HEK293 (cell line): Measurements from ENCODE around the gene ST3GAL5.
A peak's percentile ranks its signal among the peaks of the same experiment; 100 is the strongest.

Source experiments
- KLF1 ChIP-seq: fragments of 450-650 bp; formaldehyde crosslinking; IDR thresholded peaks from 2 replicates; pipeline ENCODE4 v1.5.1; 2016; ENCODE audit warnings: missing biosample characterization, missing genetic modification characterization
- OSR2 ChIP-seq: fragments of 450-650 bp; formaldehyde crosslinking; IDR thresholded peaks from 2 replicates; pipeline ENCODE4 v1.5.1; 2016; ENCODE audit warnings: missing biosample characterization, missing genetic modification characterization
- ZBTB20 ChIP-seq: fragments of 450-650 bp; formaldehyde crosslinking; IDR thresholded peaks from 2 replicates; pipeline ENCODE4 v1.5.1; 2016; ENCODE audit warnings: missing biosample characterization, missing genetic modification characterization
- ZBTB21 ChIP-seq: fragments of 450-650 bp; formaldehyde crosslinking; IDR thresholded peaks from 2 replicates; pipeline ENCODE4 v1.5.1; 2017; ENCODE audit warnings: missing biosample characterization, missing genetic modification characterization
- ZIC2 ChIP-seq: fragments of 450-650 bp; formaldehyde crosslinking; IDR thresholded peaks from 2 replicates; pipeline ENCODE4 v1.5.1; 2016; ENCODE audit warnings: missing biosample characterization, missing genetic modification characterization
- ZNF174 ChIP-seq: fragments of 450-650 bp; formaldehyde crosslinking; IDR thresholded peaks from 2 replicates; pipeline ENCODE4 v1.5.0; 2017; ENCODE audit warnings: missing biosample characterization, mild to moderate bottlenecking, missing genetic modification characterization
- ZNF2 ChIP-seq: fragments of 450-650 bp; formaldehyde crosslinking; IDR thresholded peaks from 2 replicates; pipeline ENCODE4 v1.5.1; 2016; ENCODE audit warnings: missing biosample characterization, missing genetic modification characterization
- ZNF221 ChIP-seq: fragments of 450-650 bp; formaldehyde crosslinking; IDR thresholded peaks from 2 replicates; pipeline ENCODE4 v1.5.1; 2017; ENCODE audit warnings: missing biosample characterization, missing genetic modification characterization, borderline replicate concordance
- ZNF292 ChIP-seq: fragments of 450-650 bp; formaldehyde crosslinking; IDR thresholded peaks from 2 replicates; pipeline ENCODE4 v1.5.1; 2016; ENCODE audit warnings: low read depth, missing biosample characterization, missing genetic modification characterization, borderline replicate concordance
- ZNF302 ChIP-seq: fragments of 450-650 bp; formaldehyde crosslinking; IDR thresholded peaks from 2 replicates; pipeline ENCODE4 v1.5.1; 2016; ENCODE audit warnings: missing biosample characterization, missing genetic modification characterization, low read depth
- ZNF311 ChIP-seq: fragments of 450-650 bp; formaldehyde crosslinking; IDR thresholded peaks from 2 replicates; pipeline ENCODE4 v1.5.1; 2017; ENCODE audit warnings: missing biosample characterization, missing genetic modification characterization, borderline replicate concordance
- ZNF335 ChIP-seq: fragments of 450-650 bp; formaldehyde crosslinking; conservative IDR thresholded peaks from 2 replicates; pipeline ENCODE4 v1.5.1; 2016; ENCODE audit warnings: missing biosample characterization, missing genetic modification characterization
- ZNF350 ChIP-seq: fragments of 450-650 bp; formaldehyde crosslinking; IDR thresholded peaks from 2 replicates; pipeline ENCODE4 v1.5.0; 2017; ENCODE audit warnings: missing biosample characterization, mild to moderate bottlenecking, missing genetic modification characterization
- ZNF391 ChIP-seq: fragments of 450-650 bp; formaldehyde crosslinking; IDR thresholded peaks from 2 replicates; pipeline ENCODE4 v1.5.1; 2016; ENCODE audit warnings: low read depth, missing biosample characterization, missing genetic modification characterization, borderline replicate concordance
- ZNF416 ChIP-seq: fragments of 450-650 bp; formaldehyde crosslinking; IDR thresholded peaks from 2 replicates; pipeline ENCODE4 v1.5.1; 2016; ENCODE audit warnings: missing biosample characterization, missing genetic modification characterization
- ZNF473 ChIP-seq: fragments of 450-650 bp; formaldehyde crosslinking; IDR thresholded peaks from 2 replicates; pipeline ENCODE4 v1.5.1; 2017; ENCODE audit warnings: missing biosample characterization, missing genetic modification characterization
- ZNF529 ChIP-seq: fragments of 450-650 bp; formaldehyde crosslinking; IDR thresholded peaks from 2 replicates; pipeline ENCODE4 v1.5.1; 2017; ENCODE audit warnings: missing genetic modification characterization, missing biosample characterization; ENCODE audit not compliant: insufficient replicate concordance
- ZNF530 ChIP-seq: fragments of 450-650 bp; formaldehyde crosslinking; IDR thresholded peaks from 2 replicates; pipeline ENCODE4 v1.5.1; 2016; ENCODE audit warnings: low read depth, missing biosample characterization, missing genetic modification characterization
- ZNF558 ChIP-seq: fragments of 450-650 bp; formaldehyde crosslinking; IDR thresholded peaks from 2 replicates; pipeline ENCODE4 v1.5.1; 2016; ENCODE audit warnings: missing biosample characterization, missing genetic modification characterization
- ZNF571 ChIP-seq: fragments of 450-650 bp; formaldehyde crosslinking; IDR thresholded peaks from 2 replicates; pipeline ENCODE4 v1.5.0; 2017; ENCODE audit warnings: missing biosample characterization, missing genetic modification characterization
- ZNF623 ChIP-seq: fragments of 450-650 bp; formaldehyde crosslinking; IDR thresholded peaks from 2 replicates; pipeline ENCODE4 v1.5.1; 2016; ENCODE audit warnings: missing biosample characterization, missing genetic modification characterization
- ZNF670 ChIP-seq: fragments of 450-650 bp; formaldehyde crosslinking; IDR thresholded peaks from 2 replicates; pipeline ENCODE4 v1.5.1; 2016; ENCODE audit warnings: missing biosample characterization, missing genetic modification characterization, low read depth
- ZNF701 ChIP-seq: fragments of 450-650 bp; formaldehyde crosslinking; IDR thresholded peaks from 2 replicates; pipeline ENCODE4 v1.5.1; 2016; ENCODE audit warnings: missing biosample characterization, missing genetic modification characterization
- ZNF76 ChIP-seq: fragments of 450-650 bp; formaldehyde crosslinking; IDR thresholded peaks from 2 replicates; pipeline ENCODE4; 2016; ENCODE audit warnings: low read depth, missing biosample characterization, missing genetic modification characterization, borderline replicate concordance
- ZNF777 ChIP-seq: fragments of 450-650 bp; formaldehyde crosslinking; IDR thresholded peaks from 2 replicates; pipeline ENCODE4 v1.5.1; 2017; ENCODE audit warnings: missing biosample characterization, missing genetic modification characterization, borderline replicate concordance
- ZNF785 ChIP-seq: fragments of 450-650 bp; formaldehyde crosslinking; IDR thresholded peaks from 2 replicates; pipeline ENCODE4 v1.5.1; 2016; ENCODE audit warnings: missing biosample characterization, missing genetic modification characterization
- ZNF791 ChIP-seq: fragments of 450-650 bp; formaldehyde crosslinking; IDR thresholded peaks from 2 replicates; pipeline ENCODE4 v1.5.1; 2016; ENCODE audit warnings: missing biosample characterization, missing genetic modification characterization
- ZNF837 ChIP-seq: fragments of 450-650 bp; formaldehyde crosslinking; IDR thresholded peaks from 2 replicates; pipeline ENCODE4 v1.5.1; 2016; ENCODE audit warnings: missing biosample characterization, missing genetic modification characterization
- ZNF843 ChIP-seq: fragments of 450-650 bp; formaldehyde crosslinking; IDR thresholded peaks from 2 replicates; pipeline ENCODE4 v1.5.1; 2016; ENCODE audit warnings: missing biosample characterization, missing genetic modification characterization
- ZSCAN23 ChIP-seq: fragments of 450-650 bp; formaldehyde crosslinking; IDR thresholded peaks from 2 replicates; pipeline ENCODE4 v1.5.1; 2016; ENCODE audit warnings: missing biosample characterization, missing genetic modification characterization
- TF ChIP-seq, protein P1 (sequence below): fragments of 450-650 bp; formaldehyde crosslinking; IDR thresholded peaks from 2 replicates; pipeline ENCODE4 v1.5.1; 2016; ENCODE audit warnings: missing biosample characterization, missing genetic modification characterization
- TF ChIP-seq, protein P2 (sequence below): fragments of 450-650 bp; formaldehyde crosslinking; IDR thresholded peaks from 2 replicates; pipeline ENCODE4 v1.5.1; 2017; ENCODE audit warnings: missing biosample characterization, missing genetic modification characterization
- TF ChIP-seq, protein P3 (sequence below): fragments of 450-650 bp; formaldehyde crosslinking; IDR thresholded peaks from 2 replicates; pipeline ENCODE4 v1.5.1; 2016; ENCODE audit warnings: missing biosample characterization, missing genetic modification characterization
- TF ChIP-seq, protein P4 (sequence below): fragments of 450-650 bp; formaldehyde crosslinking; IDR thresholded peaks from 2 replicates; pipeline ENCODE4 v1.5.1; 2016; ENCODE audit warnings: missing biosample characterization, missing genetic modification characterization
- TF ChIP-seq, protein P5 (sequence below): fragments of 450-650 bp; formaldehyde crosslinking; optimal IDR thresholded peaks from 2 replicates; pipeline ENCODE3; 2016; ENCODE audit warnings: missing biosample characterization, mild to moderate bottlenecking, missing genetic modification characterization

Gene ST3GAL5

DNA sequence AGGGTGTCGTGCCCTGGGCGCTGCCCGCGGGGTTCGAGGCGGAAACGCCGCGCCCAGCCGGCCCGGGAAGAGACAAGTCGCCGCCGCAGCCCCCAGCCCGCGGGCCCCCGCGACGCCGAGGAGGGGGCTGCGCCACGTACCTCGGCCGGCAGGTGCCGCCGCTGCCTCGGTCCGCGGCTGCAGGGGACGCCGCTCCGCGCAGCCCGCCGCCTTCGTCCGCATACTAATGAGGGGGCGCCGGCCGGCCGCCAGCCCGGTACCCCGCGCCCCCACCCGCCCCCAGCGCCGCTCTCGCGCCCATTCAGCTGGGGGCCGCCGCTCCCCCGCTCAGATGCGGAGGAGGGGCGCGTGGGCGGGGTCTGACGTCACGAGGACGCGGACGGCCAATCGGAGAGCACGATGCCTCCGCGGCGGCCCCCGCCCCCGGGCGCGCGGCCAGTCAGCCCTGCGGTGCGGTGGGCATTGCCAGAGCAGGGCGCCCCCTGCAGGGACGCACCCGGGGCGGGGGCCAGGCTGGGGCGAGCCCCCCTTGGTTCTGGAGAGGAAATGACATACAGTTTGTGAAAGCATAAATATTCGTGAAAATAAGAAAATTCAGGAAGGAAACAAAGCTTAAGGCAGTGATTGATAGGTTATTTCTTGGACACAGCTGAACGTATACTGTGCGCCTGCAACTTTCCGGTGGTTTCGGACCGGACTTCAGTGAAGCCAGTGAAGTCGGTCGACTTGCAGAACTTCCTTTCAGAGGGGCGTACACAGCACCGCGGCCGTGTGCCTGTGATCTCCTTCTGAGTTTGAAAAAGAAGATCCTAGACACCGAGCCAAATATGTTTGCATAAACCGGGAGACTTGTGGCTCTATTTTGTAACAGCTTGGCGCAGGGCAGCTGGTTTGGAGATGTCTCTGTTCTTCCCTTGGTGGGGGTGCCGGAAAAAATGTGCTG lies at the start of gene ST3GAL5 (continued):
- TF ChIP-seq, protein P1, sequence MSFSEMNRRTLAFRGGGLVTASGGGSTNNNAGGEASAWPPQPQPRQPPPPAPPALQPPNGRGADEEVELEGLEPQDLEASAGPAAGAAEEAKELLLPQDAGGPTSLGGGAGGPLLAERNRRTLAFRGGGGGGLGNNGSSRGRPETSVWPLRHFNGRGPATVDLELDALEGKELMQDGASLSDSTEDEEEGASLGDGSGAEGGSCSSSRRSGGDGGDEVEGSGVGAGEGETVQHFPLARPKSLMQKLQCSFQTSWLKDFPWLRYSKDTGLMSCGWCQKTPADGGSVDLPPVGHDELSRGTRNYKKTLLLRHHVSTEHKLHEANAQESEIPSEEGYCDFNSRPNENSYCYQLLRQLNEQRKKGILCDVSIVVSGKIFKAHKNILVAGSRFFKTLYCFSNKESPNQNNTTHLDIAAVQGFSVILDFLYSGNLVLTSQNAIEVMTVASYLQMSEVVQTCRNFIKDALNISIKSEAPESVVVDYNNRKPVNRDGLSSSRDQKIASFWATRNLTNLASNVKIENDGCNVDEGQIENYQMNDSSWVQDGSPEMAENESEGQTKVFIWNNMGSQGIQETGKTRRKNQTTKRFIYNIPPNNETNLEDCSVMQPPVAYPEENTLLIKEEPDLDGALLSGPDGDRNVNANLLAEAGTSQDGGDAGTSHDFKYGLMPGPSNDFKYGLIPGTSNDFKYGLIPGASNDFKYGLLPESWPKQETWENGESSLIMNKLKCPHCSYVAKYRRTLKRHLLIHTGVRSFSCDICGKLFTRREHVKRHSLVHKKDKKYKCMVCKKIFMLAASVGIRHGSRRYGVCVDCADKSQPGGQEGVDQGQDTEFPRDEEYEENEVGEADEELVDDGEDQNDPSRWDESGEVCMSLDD (tag by site-specific recombination) = no peak
- TF ChIP-seq ZBTB21 (tag by site-specific recombination) = no peak
- TF ChIP-seq ZNF311 (tag by site-specific recombination) = no peak
- TF ChIP-seq, protein P2, sequence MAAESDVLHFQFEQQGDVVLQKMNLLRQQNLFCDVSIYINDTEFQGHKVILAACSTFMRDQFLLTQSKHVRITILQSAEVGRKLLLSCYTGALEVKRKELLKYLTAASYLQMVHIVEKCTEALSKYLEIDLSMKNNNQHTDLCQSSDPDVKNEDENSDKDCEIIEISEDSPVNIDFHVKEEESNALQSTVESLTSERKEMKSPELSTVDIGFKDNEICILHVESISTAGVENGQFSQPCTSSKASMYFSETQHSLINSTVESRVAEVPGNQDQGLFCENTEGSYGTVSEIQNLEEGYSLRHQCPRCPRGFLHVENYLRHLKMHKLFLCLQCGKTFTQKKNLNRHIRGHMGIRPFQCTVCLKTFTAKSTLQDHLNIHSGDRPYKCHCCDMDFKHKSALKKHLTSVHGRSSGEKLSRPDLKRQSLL (tag by site-specific recombination) = no peak
- TF ChIP-seq ZNF221 (tag by site-specific recombination) = no peak
- TF ChIP-seq ZNF529 (tag by site-specific recombination) = no peak
- TF ChIP-seq ZNF350 (tag by site-specific recombination) = no peak
- TF ChIP-seq ZBTB20 (tag by site-specific recombination) = no peak
- 0 out of 2 replicates have a peak, but pooled peaks have one; percentile 21 for TF ChIP-seq ZNF2 (tag by site-specific recombination)
- peak; percentile 17; the same call in 1 of the 2 replicates for TF ChIP-seq ZNF76 (tag by site-specific recombination)
- no peak for TF ChIP-seq ZNF837 (tag by site-specific recombination)
- no peak for TF ChIP-seq ZNF558 (tag by site-specific recombination)
- TF ChIP-seq ZNF473 (tag by site-specific recombination) = no peak
- TF ChIP-seq ZNF292 (tag by site-specific recombination) = no peak
- TF ChIP-seq, protein P3, sequence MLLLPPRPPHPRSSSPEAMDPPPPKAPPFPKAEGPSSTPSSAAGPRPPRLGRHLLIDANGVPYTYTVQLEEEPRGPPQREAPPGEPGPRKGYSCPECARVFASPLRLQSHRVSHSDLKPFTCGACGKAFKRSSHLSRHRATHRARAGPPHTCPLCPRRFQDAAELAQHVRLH (tag by site-specific recombination) = no peak
- TF ChIP-seq, protein P4, sequence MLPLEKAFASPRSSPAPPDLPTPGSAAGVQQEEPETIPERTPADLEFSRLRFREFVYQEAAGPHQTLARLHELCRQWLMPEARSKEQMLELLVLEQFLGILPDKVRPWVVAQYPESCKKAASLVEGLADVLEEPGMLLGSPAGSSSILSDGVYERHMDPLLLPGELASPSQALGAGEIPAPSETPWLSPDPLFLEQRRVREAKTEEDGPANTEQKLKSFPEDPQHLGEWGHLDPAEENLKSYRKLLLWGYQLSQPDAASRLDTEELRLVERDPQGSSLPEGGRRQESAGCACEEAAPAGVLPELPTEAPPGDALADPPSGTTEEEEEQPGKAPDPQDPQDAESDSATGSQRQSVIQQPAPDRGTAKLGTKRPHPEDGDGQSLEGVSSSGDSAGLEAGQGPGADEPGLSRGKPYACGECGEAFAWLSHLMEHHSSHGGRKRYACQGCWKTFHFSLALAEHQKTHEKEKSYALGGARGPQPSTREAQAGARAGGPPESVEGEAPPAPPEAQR (tag by site-specific recombination) = no peak
- no peak for TF ChIP-seq ZNF391 (tag by site-specific recombination)
- no peak for TF ChIP-seq ZNF174 (tag by site-specific recombination)
- no peak for TF ChIP-seq ZNF843 (tag by site-specific recombination)
- no peak for TF ChIP-seq ZNF623 (tag by site-specific recombination)
- no peak for TF ChIP-seq ZNF670
- TF ChIP-seq ZNF777 (tag by site-specific recombination) = no peak
- TF ChIP-seq ZNF701 (tag by site-specific recombination) = no peak
- TF ChIP-seq ZNF791 = no peak
- no peak for TF ChIP-seq ZSCAN23 (tag by site-specific recombination)
- TF ChIP-seq ZNF335 (tag by site-specific recombination) = peak; percentile 78
- TF ChIP-seq KLF1 = no peak
- no peak for TF ChIP-seq ZNF302 (tag by site-specific recombination)
- no peak for TF ChIP-seq ZNF785 (tag by site-specific recombination)
- TF ChIP-seq ZNF571 (tag by site-specific recombination) = no peak
- peak; percentile 37; the same call in 1 of the 2 replicates for TF ChIP-seq ZIC2
- TF ChIP-seq, protein P5, sequence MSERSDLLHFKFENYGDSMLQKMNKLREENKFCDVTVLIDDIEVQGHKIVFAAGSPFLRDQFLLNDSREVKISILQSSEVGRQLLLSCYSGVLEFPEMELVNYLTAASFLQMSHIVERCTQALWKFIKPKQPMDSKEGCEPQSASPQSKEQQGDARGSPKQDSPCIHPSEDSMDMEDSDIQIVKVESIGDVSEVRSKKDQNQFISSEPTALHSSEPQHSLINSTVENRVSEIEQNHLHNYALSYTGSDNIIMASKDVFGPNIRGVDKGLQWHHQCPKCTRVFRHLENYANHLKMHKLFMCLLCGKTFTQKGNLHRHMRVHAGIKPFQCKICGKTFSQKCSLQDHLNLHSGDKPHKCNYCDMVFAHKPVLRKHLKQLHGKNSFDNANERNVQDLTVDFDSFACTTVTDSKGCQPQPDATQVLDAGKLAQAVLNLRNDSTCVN (tag by site-specific recombination) = peak; percentile 55
- TF ChIP-seq ZNF416 (tag by site-specific recombination) = no peak
- no peak for TF ChIP-seq ZNF530 (tag by site-specific recombination)
- no peak for TF ChIP-seq OSR2 (tag by site-specific recombination)
